Stomach (tissue), 4 donors: ENCODE results near the gene AREL1.

Experiments used
- EP300 ChIP-seq: sonication (generic); formaldehyde crosslinking; IDR thresholded peaks from one replicate; pipeline ENCODE4 v1.6.1; 2017; ENCODE audit warnings: antibody characterized with exemption
- POLR2A ChIP-seq, 4 donors: fragments of 450-650 bp; IDR thresholded peaks; one replicate each; pipeline ENCODE4 v1.6.1; 2016; ENCODE audit warnings: antibody characterized with exemption in 4 of 4, control low read depth in 2 of 4, mild to moderate bottlenecking in 1 of 4, moderate library complexity in 1 of 4
- POLR2AphosphoS5 ChIP-seq, 3 donors: sonication (generic); formaldehyde crosslinking; IDR thresholded peaks; one replicate each; pipeline ENCODE4 v1.6.1; 2016; ENCODE audit warnings: antibody characterized with exemption in 3 of 3
- TF ChIP-seq, protein P1 (sequence below), 7 experiments: fragments of 450-650 bp in 4 of 7; fragments of 200-600 bp in 3 of 7; sonication (generic) in 3 of 7; IDR thresholded peaks; one replicate each; pipeline ENCODE4 v1.5.1; 2016 to 2019; ENCODE audit warnings: antibody characterized with exemption in 7 of 7, control low read depth in 2 of 7, mild to moderate bottlenecking in 1 of 7

- TF ChIP-seq, protein P1, sequence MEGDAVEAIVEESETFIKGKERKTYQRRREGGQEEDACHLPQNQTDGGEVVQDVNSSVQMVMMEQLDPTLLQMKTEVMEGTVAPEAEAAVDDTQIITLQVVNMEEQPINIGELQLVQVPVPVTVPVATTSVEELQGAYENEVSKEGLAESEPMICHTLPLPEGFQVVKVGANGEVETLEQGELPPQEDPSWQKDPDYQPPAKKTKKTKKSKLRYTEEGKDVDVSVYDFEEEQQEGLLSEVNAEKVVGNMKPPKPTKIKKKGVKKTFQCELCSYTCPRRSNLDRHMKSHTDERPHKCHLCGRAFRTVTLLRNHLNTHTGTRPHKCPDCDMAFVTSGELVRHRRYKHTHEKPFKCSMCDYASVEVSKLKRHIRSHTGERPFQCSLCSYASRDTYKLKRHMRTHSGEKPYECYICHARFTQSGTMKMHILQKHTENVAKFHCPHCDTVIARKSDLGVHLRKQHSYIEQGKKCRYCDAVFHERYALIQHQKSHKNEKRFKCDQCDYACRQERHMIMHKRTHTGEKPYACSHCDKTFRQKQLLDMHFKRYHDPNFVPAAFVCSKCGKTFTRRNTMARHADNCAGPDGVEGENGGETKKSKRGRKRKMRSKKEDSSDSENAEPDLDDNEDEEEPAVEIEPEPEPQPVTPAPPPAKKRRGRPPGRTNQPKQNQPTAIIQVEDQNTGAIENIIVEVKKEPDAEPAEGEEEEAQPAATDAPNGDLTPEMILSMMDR (IDR thresholded peaks at IDR 0.05) = no peak
- TF ChIP-seq POLR2A (IDR thresholded peaks at IDR 0.05) (no peak), POLR2AphosphoS5 (IDR thresholded peaks at IDR 0.05) (no peak), EP300 (no peak)
These were observed 15.3 kb downstream of the AREL1 start for GRCh38 chr14:74697543-74697942.
